Measurements from ENCODE around the gene IRF1.

DNA sequence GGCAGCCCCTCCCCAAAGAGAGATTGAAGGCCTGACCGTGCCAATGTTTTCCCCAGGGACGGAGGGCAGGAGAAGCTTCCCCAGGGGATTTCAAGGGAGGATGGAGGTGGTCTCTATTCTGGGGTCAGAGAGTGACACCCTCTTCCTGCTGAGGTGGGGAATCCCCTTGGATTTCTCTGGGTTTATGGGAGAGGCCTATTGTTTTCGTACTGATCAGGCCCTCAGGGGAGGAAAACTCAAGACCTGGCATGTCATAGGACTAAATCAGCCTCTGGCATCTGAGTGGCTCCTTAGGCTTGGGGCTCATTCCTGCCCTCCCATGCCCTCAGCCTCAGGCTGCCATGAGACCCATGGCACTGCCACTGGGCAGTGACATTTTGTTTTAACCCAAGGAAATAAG, 44.6 kb downstream of the IRF1 start:
- TF ChIP-seq, protein P1, sequence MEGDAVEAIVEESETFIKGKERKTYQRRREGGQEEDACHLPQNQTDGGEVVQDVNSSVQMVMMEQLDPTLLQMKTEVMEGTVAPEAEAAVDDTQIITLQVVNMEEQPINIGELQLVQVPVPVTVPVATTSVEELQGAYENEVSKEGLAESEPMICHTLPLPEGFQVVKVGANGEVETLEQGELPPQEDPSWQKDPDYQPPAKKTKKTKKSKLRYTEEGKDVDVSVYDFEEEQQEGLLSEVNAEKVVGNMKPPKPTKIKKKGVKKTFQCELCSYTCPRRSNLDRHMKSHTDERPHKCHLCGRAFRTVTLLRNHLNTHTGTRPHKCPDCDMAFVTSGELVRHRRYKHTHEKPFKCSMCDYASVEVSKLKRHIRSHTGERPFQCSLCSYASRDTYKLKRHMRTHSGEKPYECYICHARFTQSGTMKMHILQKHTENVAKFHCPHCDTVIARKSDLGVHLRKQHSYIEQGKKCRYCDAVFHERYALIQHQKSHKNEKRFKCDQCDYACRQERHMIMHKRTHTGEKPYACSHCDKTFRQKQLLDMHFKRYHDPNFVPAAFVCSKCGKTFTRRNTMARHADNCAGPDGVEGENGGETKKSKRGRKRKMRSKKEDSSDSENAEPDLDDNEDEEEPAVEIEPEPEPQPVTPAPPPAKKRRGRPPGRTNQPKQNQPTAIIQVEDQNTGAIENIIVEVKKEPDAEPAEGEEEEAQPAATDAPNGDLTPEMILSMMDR (IDR thresholded peaks at IDR 0.05) = no peak
- no peak for TF ChIP-seq POLR2A (IDR thresholded peaks at IDR 0.05)
